Adrenal gland (tissue), 12 donors: ENCODE data around the gene ITGA1. TPM values are rescaled to one million over a fixed set of nuclear protein-coding genes. Genes with fewer than 3 reads are reported as not detected.

Experiments
- DNase-seq, 7 donors: peaks; one replicate each; pipeline ENCODE4 v3.0.0-alpha.2; 2019 to 2020
- H3K27ac ChIP-seq, 5 donors: fragments of 200-600 bp; sonication (generic) in 4 of 5; 1 replicate in 3 of 5; 2 replicates in 2 of 5; pipeline versions ENCODE4 v1.5.1 to v1.8.0; 2016 to 2020; ENCODE audit warnings: mild to moderate bottlenecking in 1 of 5
- H3K27me3 ChIP-seq: fragments of 200-600 bp; 2 replicates; pipeline ENCODE4 v1.8.0; 2021
- H3K36me3 ChIP-seq, 2 donors: fragments of 200-600 bp; replicated peaks in 1 of 2; 1 replicate in 1 of 2; 2 replicates in 1 of 2; pipeline versions ENCODE4 v1.5.1 to v1.8.0; 2018 to 2022
- H3K4me1 ChIP-seq, 2 donors: fragments of 200-600 bp; replicated peaks in 1 of 2; 1 replicate in 1 of 2; 2 replicates in 1 of 2; pipeline versions ENCODE4 v1.5.1 to v1.8.0; 2018 to 2021
- H3K4me3 ChIP-seq, 4 donors: fragments of 200-600 bp; sonication (generic) in 3 of 4; one replicate each; pipeline ENCODE4 v1.5.1; 2016 to 2018
- H3K9me3 ChIP-seq, 3 donors: fragments of 200-600 bp; sonication (generic) in 1 of 3; replicated peaks in 1 of 3; 1 replicate in 2 of 3; 2 replicates in 1 of 3; pipeline versions ENCODE4 v1.5.1 to v1.8.0; 2016 to 2021
- POLR2A ChIP-seq, 2 donors: fragments of 450-650 bp; IDR thresholded peaks; one replicate each; pipeline ENCODE4 v1.6.1; 2017; ENCODE audit warnings: antibody characterized with exemption in 2 of 2, mild to moderate bottlenecking in 2 of 2, moderate library complexity in 1 of 2
- WGBS, 4 donors: extraction: QIAGEN DNeasy Blood & Tissue Kit in 2 of 4; methylation state at CpG; one replicate each; pipeline versions ENCODE4 v1.1.5 to v1.1.7; 2013 to 2017; 5-methylcytosine and 5-hydroxymethylcytosine counted together
- intact Hi-C, 2 donors: fragments of 100-400 bp; cut with DNase I; formaldehyde crosslinking; loops; one replicate each; pipeline versions ENCODE4 v1.14.1 to v1.15.0; 2022 to 2023
- polyA plus RNA-seq, 3 donors: library from polyadenylated mRNA; stranded (reverse); fragments of 200-250 nt in 2 of 3; fragments of 350-450 nt in 1 of 3; fragmentation: Illumina TruSeq in 1 of 3; extraction: RNeasy Lipid Tissue Mini Kit (QIAGEN cat#74804) in 1 of 3; gene quantifications; one replicate each; pipeline ENCODE4 v1.2.3, GENCODE V29; 2013 to 2014
- total RNA-seq, 9 donors: library from RNA; depleted of rRNA in 4 of 9; stranded (reverse); fragments of >200 nt in 4 of 9; fragments of 120-200 nt in 1 of 9; fragmentation: NEBNext Ultra II Directional in 1 of 9; extraction: Animal tissue kit (Norgen Biotek cat#: 25700) in 1 of 9; gene quantifications; one replicate each; pipeline versions ENCODE4 v1.1.0 to v1.2.4, GENCODE V29; 2013 to 2023
- TF ChIP-seq, protein P1 (sequence below), 6 experiments: fragments of 450-650 bp in 4 of 6; fragments of 200-600 bp in 2 of 6; sonication (generic) in 1 of 6; IDR thresholded peaks; 1 replicate in 5 of 6; 2 replicates in 1 of 6; pipeline versions ENCODE4 v1.5.1 to v1.8.0; 2016 to 2021; ENCODE audit warnings: antibody characterized with exemption in 6 of 6, mild to moderate bottlenecking in 2 of 6, moderate library complexity in 1 of 6
- donor health status: healthy with polysubstance abuse.
- donor health status: Bipolar disorder and iron deficiency.
- donor health status: DM: yes; HTN: yes; CAD: no.
- donor health status: DM: no; HTN: no; CAD: no.
- donor health status: DM: no; HTN: no; CAD: no.
- donor health status: DM: yes; HTN: yes; CAD: no.

The ITGA1 gene
- total and polyA plus RNA-seq, 12 donors, result 30.0 to 371 (median 149) TPM

DNA sequence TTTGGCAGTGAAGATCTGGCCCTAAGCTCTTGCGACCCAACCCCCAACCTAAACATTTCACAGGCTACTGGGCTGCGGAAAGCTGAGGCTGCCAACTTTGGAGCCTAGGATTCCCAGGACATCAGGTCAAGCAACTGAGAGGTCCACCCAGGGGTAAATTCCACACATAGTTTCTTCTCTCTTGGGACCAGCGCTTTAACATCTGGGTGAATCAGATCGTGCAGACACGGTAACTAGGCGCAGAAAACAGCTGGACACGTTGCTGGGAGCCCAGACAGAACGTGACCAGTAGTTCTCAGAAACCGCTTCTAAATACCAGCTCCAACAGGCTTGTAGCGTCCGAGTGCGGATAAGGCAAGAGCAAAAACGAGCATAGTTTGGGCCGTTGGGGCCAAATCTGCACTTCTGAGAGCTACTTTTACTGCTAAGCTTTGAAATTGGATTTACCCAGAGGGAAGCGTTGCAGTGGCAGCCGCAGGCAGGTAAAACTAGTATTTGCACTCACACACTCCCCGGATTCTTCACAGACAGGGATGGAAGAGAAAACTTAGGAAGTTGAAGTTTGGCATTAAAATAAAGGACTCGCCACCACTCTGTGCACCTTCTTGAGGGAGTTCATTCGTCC, 11.8 kb downstream of the ITGA1 start:
- Histone ChIP-seq H3K9me3 (no peaks in the 10 kb centered on the region), H3K4me3 (peak overlapping the region in 3 of 4 donors; percentile 3 to 74 (median 44)), H3K36me3 (peaks cover 0 to 8% of the 10 kb centered on the region in 2 donors), H3K27me3 (no peaks in the 10 kb centered on the region), H3K27ac (peak overlapping the region; percentile 94 to 99 (median 97)), H3K4me1 (peaks cover 33 to 80% of the 10 kb centered on the region in 2 donors)
- intact Hi-C loops, result loop anchor here in 1 of 2 donors (10.0 kb wide), 1 partner anchor 105 kb away; no protein-coding TSS in a partner anchor
- DNase-seq, result peak; percentile 37 to 79 (median 55)
- WGBS, 4 donors, result 0 to 1% (median 0%) methylated on average over 8 to 19 of the region's 19 CpGs
- TF ChIP-seq POLR2A (IDR thresholded peaks at IDR 0.05), result no peak

DNA sequence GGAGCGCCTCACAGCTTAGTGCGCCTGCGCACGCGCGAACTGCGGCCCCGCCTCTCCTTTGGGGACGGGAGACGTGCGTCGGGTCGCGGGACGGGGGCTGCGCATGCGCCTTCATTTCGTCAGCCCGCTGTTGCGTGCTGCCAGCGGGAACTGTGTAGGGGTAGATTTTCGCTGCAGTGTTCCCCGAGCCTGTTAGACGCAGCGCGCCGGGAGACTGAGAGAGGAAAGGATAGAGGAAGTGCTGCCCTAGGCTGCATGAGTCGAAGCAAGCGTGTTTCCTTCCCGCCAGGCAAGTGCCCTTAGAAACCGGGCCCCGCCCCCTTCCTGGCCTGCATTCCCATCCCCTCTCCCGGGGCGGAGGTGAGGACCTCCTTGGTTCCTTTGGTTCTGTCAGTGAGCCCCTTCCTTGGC, 12.3 kb downstream of the ITGA1 start:
- Histone ChIP-seq H3K9me3 (no peaks in the 10 kb centered on the region), H3K36me3 (peaks cover 0 to 8% of the 10 kb centered on the region in 2 donors), H3K4me1 (peaks cover 38 to 80% of the 10 kb centered on the region in 2 donors), H3K4me3 (peak overlapping the region; percentile 44 to 78 (median 72)), H3K27ac (peak overlapping the region; percentile 94 to 99 (median 97)), H3K27me3 (no peaks in the 10 kb centered on the region)
- peak; percentile 95 to 97 (median 96) for DNase-seq
- 1% methylated on average over 26 to 34 of the region's 34 CpGs for WGBS, 4 donors
- TF ChIP-seq POLR2A (IDR thresholded peaks at IDR 0.05), result peak; percentile 69 to 91
- TF ChIP-seq, protein P1, sequence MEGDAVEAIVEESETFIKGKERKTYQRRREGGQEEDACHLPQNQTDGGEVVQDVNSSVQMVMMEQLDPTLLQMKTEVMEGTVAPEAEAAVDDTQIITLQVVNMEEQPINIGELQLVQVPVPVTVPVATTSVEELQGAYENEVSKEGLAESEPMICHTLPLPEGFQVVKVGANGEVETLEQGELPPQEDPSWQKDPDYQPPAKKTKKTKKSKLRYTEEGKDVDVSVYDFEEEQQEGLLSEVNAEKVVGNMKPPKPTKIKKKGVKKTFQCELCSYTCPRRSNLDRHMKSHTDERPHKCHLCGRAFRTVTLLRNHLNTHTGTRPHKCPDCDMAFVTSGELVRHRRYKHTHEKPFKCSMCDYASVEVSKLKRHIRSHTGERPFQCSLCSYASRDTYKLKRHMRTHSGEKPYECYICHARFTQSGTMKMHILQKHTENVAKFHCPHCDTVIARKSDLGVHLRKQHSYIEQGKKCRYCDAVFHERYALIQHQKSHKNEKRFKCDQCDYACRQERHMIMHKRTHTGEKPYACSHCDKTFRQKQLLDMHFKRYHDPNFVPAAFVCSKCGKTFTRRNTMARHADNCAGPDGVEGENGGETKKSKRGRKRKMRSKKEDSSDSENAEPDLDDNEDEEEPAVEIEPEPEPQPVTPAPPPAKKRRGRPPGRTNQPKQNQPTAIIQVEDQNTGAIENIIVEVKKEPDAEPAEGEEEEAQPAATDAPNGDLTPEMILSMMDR (IDR thresholded peaks at IDR 0.05), result no peak
- intact Hi-C loops, result loop anchor here in 1 of 2 donors (10.0 kb wide), 1 partner anchor 105 kb away; no protein-coding TSS in a partner anchor

DNA sequence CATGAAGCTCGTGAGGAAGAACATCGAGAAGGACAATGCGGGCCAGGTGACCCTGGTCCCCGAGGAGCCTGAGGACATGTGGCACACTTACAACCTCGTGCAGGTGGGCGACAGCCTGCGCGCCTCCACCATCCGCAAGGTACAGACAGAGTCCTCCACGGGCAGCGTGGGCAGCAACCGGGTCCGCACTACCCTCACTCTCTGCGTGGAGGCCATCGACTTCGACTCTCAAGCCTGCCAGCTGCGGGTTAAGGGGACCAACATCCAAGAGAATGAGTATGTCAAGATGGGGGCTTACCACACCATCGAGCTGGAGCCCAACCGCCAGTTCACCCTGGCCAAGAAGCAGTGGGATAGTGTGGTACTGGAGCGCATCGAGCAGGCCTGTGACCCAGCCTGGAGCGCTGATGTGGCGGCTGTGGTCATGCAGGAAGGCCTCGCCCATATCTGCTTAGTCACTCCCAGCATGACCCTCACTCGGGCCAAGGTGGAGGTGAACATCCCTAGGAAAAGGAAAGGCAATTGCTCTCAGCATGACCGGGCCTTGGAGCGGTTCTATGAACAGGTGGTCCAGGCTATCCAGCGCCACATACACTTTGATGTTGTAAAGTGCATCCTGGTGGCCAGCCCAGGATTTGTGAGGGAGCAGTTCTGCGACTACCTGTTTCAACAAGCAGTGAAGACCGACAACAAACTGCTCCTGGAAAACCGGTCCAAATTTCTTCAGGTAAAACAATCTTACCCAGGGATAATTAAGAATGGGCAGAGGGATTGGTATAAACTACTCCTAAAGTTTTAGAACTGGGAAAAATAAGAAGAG, 12.9 kb downstream of the ITGA1 start:
- no peaks in the 10 kb centered on the region for H3K27me3 ChIP-seq
- WGBS, 4 donors, result 3 to 7% (median 4%) methylated on average over 6 to 31 of the region's 31 CpGs
- TF ChIP-seq POLR2A (IDR thresholded peaks at IDR 0.05), result peak; percentile 65 to 86
- TF ChIP-seq, protein P1 (IDR thresholded peaks at IDR 0.05), result peak in 2 of 6 experiments; percentile 6 to 12
- peak overlapping the region; percentile 94 to 99 (median 97) for H3K27ac ChIP-seq
- intact Hi-C loops, result no loop called here
- peak overlapping the region; percentile 44 to 78 (median 72) for H3K4me3 ChIP-seq
- peaks cover 0 to 8% of the 10 kb centered on the region in 2 donors for H3K36me3 ChIP-seq
- DNase-seq, result peak; percentile 78 to 92 (median 88)
- H3K9me3 ChIP-seq, result no peaks in the 10 kb centered on the region
- peaks cover 41 to 80% of the 10 kb centered on the region in 2 donors for H3K4me1 ChIP-seq

DNA sequence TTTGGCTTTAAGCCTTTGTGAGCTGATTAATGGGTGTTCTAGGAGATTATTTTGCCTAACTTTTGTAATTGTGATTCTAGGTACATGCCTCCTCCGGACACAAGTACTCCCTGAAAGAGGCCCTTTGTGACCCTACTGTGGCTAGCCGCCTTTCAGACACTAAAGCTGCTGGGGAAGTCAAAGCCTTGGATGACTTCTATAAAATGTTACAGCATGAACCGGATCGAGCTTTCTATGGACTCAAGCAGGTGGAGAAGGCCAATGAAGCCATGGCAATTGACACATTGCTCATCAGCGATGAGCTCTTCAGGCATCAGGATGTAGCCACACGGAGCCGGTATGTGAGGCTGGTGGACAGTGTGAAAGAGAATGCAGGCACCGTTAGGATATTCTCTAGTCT, 13.6 kb downstream of the ITGA1 start:
- peak in 4 of 7 donors; percentile 30 to 61 (median 32) for DNase-seq
- Histone ChIP-seq H3K9me3 (no peaks in the 10 kb centered on the region), H3K4me3 (peak overlapping the region in 2 of 4 donors; percentile 44 to 74), H3K36me3 (peaks cover 0 to 8% of the 10 kb centered on the region in 2 donors), H3K27ac (peak overlapping the region; percentile 94 to 99 (median 97)), H3K27me3 (no peaks in the 10 kb centered on the region), H3K4me1 (peaks cover 46 to 79% of the 10 kb centered on the region in 2 donors)
- TF ChIP-seq, protein P1 (IDR thresholded peaks at IDR 0.05), result no peak
- TF ChIP-seq POLR2A (IDR thresholded peaks at IDR 0.05), result peak in 1 of 2 donors; percentile 21
- WGBS, 4 donors, result 6 to 23% (median 18%) methylated on average over 6 to 8 of the region's 8 CpGs
- intact Hi-C loops, result no loop called here
